Hepatic stellate cell (primary cell): ENCODE data around the gene MACF1.
"Not testable (repeated sequence)": the region's sequence is repeated elsewhere in the genome, so short reads cannot be mapped to it uniquely, and the experiment has no call there.

Experiments
- DNase-seq: peaks from one replicate; pipeline ENCODE4 v3.0.0; 2011; ENCODE audit warnings: low spot score

MACF1 gene

DNA sequence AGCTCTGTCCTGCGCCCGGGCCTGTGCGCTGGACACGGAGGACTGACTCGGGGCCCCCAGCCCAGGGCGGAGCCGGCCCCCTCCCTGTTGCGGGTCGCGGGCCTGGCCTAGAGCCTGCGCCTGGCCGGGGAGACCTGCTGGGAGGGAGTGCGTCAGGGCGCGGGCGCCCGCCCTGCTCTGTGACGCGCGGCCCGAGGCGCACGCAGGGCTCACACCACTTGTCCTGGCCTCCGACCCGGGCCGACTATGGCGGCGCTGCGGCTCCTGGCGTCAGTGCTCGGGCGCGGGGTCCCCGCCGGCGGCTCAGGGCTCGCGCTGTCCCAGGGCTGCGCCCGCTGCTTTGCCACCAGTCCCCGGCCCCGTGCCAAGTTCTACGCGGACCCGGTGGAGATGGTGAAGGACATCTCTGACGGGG, 310.2 kb downstream of the MACF1 start:
- not testable (repeated sequence) for DNase-seq

DNA sequence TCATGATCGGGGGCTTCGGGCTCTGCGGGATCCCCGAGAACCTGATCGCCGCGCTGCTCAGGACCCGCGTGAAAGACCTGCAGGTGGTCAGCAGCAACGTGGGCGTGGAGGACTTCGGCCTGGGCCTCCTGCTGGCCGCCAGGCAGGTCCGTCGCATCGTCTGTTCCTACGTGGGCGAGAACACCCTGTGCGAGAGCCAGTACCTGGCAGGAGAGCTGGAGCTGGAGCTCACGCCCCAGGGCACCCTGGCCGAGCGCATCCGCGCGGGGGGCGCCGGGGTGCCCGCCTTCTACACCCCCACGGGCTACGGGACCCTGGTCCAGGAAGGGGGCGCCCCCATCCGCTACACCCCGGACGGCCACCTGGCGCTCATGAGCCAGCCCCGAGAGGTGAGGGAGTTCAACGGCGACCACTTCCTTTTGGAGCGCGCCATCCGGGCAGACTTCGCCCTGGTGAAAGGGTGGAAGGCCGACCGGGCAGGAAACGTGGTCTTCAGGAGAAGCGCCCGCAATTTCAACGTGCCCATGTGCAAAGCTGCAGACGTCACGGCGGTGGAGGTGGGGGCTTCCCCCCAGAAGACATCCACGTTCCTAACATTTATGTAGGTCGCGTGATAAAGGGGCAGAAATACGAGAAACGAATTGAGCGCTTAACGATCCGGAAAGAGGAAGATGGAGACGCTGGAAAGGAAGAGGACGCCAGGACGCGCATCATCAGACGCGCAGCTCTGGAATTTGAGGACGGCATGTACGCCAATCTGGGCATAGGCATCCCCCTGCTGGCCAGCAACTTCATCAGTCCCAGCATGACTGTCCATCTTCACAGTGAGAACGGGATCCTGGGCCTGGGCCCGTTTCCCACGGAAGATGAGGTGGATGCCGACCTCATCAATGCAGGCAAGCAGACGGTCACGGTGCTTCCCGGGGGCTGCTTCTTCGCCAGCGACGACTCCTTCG, 310.9 kb downstream of the MACF1 start:
- not testable (repeated sequence) for DNase-seq

- not testable (repeated sequence) for DNase-seq
Measured at GRCh38 chr1:39516841-39517240, 312.3 kb downstream of the MACF1 start.

DNA sequence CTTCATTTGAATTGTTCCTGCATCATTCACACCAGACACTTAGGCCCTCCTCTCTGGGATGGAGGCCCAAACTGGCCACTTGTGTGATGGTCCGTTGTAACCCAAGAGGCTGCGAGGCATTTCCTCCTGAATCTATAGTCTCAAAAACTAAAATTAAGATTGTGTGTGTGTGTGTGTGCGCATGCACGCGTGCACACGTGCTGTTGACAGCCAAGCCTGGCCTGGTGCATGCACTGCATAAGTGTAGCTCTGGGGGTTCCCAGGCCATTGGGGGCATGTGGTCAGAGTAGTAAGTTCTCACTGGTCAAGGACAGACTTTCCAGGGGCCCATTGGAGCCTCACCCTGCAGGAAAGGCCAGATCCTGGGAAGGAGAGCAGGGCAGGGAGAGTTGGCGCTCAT, 313.4 kb downstream of the MACF1 start:
- DNase-seq, result not testable (repeated sequence)

- not testable (repeated sequence) for DNase-seq
Measured at GRCh38 chr1:39519376-39519775, 314.9 kb downstream of the MACF1 start.

GRCh38 chr1:39522221-39522620, 317.7 kb downstream of the MACF1 start:
- DNase-seq, result not testable (repeated sequence)

- no peak for DNase-seq
Measured at GRCh38 chr1:39522661-39523567, 318.4 kb downstream of the MACF1 start.

DNA sequence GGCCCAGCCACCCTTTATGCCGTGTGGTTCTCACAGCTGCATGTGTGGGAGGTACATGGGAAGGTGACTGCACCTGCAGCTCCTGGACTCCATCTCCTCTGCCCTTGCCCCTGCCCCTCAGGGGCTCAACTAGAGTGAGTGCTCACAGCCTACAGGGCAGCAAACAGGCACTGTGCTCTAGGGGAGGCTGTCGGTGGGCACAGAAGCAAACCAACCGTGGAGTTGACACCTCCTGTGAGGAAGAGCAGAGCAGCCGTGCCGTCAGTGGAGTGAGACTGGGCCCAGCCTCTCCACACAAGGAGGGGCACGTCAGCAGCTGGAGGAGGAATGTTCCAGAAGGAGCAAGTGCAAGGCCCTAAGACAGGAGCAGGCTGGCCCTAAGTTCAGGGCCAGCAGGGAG, 319.7 kb downstream of the MACF1 start:
- no peak for DNase-seq

DNA sequence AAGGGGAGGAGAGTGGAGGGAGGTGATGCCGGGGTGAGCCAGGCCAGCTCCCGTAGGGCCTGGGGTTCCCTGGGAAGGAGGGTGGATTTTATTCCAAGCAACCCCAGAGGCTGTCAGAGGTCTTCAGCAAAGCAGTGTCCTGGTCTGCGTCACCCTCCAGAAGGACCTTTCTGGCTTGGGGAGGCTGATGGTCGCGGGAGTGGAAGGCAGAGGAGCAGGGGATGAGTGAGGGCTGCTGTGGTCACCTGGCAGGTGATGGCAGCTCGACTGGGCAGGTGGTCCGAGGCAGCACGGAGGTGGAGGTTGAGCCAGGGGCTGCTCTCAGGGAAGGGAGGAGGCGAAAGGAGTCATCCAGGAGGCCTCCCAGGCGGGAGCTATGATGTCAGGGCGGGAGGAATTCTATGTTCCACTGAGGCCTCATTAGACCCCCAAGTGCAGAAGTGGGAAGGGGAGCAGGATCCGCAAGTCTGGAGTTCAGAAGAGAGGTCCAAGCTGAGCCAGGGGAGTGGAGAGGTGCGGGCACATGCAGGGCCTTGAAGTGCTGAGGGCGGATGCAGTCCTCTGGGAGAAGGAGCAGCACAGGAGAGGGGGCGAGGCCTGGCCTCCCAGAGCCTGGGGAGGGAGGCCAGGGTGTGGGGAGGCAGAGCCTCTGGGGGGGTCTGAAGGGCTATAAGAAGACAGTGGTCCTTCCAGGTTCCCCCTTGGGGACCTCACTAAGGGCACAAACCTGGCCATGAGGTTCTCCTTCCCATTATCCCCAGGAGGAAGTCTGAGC, 320.3 kb downstream of the MACF1 start:
- no peak for DNase-seq

GRCh38 chr1:39525366-39526165, 321.1 kb downstream of the MACF1 start:
- DNase-seq, result no peak

DNA sequence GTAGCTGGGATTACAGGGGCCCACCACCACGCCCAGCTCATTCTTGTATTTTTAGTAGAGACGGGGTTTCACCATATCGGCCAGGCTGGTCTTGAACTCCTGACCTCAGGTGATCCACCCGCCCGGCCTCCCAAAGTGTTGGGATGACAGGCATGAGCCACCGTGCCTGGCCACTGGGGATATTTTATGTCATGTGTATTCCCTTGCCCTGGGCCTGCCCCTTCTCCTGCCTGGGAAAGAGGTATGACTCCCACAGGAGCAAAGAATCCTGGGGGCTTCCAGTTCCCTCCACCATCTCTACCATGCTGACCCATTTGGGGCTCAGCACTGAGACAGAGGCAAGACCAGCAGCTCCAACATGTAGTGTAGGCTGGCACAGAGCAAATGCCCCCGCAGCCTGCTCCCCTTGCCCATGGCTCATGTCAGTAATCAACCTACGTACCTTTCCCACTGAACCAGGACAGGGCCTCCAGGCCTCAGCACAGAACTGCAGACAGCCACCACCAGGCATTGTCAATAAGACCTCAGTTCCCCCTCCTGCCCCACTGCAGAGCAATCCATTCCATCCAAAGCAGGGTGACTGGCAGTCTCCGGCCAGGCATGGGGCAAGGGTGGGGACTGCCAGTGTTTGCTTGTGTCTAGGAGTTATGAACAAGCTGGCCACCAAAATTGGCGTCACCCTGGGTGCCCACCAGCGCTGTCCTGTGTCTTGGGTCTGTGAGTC, 322.1 kb downstream of the MACF1 start:
- DNase-seq, result no peak

DNA sequence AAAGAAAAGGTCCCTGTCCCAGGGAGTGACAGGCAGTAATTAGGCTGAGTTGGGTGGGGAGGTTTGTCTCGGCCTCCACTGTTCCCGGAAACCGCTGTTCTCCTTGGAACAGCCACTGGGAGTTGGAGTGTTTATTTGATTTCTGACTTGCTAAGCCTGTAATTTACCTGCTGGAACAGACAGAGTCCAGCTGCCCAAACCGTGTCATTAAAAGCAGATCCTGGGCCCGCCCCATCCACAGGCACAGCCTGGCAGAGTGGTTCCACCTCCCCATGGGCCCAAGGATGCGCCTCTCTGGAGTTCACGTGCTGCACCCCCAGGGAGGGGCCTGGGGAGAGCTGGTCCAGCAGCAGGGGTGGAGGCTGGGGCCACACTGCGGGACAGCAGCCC, 322.7 kb downstream of the MACF1 start:
- DNase-seq, result not testable (repeated sequence)

- no peak for DNase-seq
Measured at GRCh38 chr1:39528082-39528481, 323.6 kb downstream of the MACF1 start.

DNA sequence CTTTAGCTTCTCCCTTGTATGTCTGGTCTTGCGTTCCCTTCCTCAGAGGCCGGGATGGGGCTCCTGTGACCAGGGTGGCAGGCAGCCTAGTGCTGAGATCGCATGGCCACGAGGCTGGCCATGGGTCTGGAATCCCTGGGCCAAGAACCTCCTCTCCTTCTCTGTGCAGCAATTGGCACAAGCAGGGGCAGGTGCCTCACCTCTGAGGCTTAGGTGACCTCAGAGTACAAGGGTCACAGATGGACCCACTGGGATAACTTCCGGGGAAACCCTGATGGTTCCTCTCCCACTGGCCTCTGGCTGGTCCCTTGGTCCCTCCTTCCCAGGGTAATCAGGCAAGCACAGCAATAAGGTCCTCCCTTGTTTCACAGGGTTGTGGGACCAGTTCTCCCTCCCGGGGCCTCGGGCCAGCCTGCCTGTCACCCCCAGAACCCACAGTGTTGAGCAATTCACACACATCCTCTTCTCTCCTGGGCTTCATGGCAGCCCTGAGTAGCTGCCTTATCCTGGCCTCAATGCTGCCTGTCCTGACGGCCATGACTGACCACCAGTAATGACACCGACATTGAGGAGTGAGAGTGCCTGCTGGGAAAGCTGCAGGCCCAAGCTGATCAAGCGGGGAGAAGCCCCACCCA, 325.5 kb downstream of the MACF1 start:
- DNase-seq, result no peak

- DNase-seq, result no peak
Measured at GRCh38 chr1:39531526-39531925, 327.0 kb downstream of the MACF1 start.

- DNase-seq, result no peak
Measured at GRCh38 chr1:39533442-39533841, 328.9 kb downstream of the MACF1 start.
